ENCODE measurements around the gene OR51T1. TPM values are rescaled to one million over a fixed set of nuclear protein-coding genes. Genes with fewer than 3 reads are reported as not detected.
A peak's percentile ranks its signal among the peaks of the same experiment; 100 is the strongest.
"Not testable (repeated sequence)": the region's sequence is repeated elsewhere in the genome, so short reads cannot be mapped to it uniquely, and the experiment has no call there.

The OR51T1 gene
- total RNA-seq (not detected), polyA plus RNA-seq (ENCODE audit: insufficient read length in 2 of 2) (not detected)
- long read RNA-seq, donor 1: 0 reads
- long read RNA-seq, donor 2: 0 reads
- long read RNA-seq, donor 3: 0 reads
- long read RNA-seq, donor 4: 0 reads

GRCh38 chr11:4881860-4882500, at the start of gene OR51T1:
OR51T1 (plus strand) TSS chr11:4881900; CDS start chr11:4881900, 0 bp downstream.
- WGBS (ENCODE audit: insufficient coverage): 60% methylated on average over 8 of the region's 8 CpGs
- Histone ChIP-seq H3K9me3 (ENCODE audit: control insufficient read depth, insufficient read depth, low read length) (no peaks in the 10 kb centered on the region), H3K4me3 (ENCODE audit: low read depth, low read length) (no peak within 1 kb of the TSS), H3K27ac (ENCODE audit: low read depth, low read length) (no peak within 1 kb of the TSS), H3K4me1 (ENCODE audit: control insufficient read depth, insufficient read depth, low read length) (no peaks in the 10 kb centered on the region), H3K27me3 (ENCODE audit: control insufficient read depth, insufficient read depth, low read length) (no peaks in the 10 kb centered on the region), H3K36me3 (ENCODE audit: control insufficient read depth, insufficient read depth, low read length) (no peaks in the 10 kb centered on the region)
- peak in 1 of 6 donors; percentile 2 for DNase-seq (ENCODE audit: low read depth in 4 of 6, low spot score in 6 of 6)

GRCh38 chr11:4839851-4840549, 41.7 kb upstream of the OR51T1 start:
- no peaks in the 10 kb centered on the region for H3K4me1 ChIP-seq (ENCODE audit: control insufficient read depth, insufficient read depth, low read length)
- no peak overlapping the region for H3K27ac ChIP-seq (ENCODE audit: low read depth, low read length)
- H3K27me3 ChIP-seq (ENCODE audit: control insufficient read depth, insufficient read depth, low read length): no peaks in the 10 kb centered on the region
- DNase-seq (ENCODE audit: low read depth in 4 of 6, low spot score in 6 of 6): no peak
- H3K9me3 ChIP-seq (ENCODE audit: control insufficient read depth, insufficient read depth, low read length): no peaks in the 10 kb centered on the region
- no peaks in the 10 kb centered on the region for H3K36me3 ChIP-seq (ENCODE audit: control insufficient read depth, insufficient read depth, low read length)
- WGBS (ENCODE audit: insufficient coverage): 100% methylated on average over 1 of the region's 2 CpGs
- H3K4me3 ChIP-seq (ENCODE audit: low read depth, low read length): no peak overlapping the region

GRCh38 chr11:4848908-4849532, 32.7 kb upstream of the OR51T1 start, which contains the start of gene OR51S1:
OR51S1 (minus strand) TSS chr11:4849208; CDS start chr11:4849208, 0 bp downstream.
- no peaks in the 10 kb centered on the region for H3K27me3 ChIP-seq (ENCODE audit: control insufficient read depth, insufficient read depth, low read length)
- no peaks in the 10 kb centered on the region for H3K4me1 ChIP-seq (ENCODE audit: control insufficient read depth, insufficient read depth, low read length)
- no peaks in the 10 kb centered on the region for H3K36me3 ChIP-seq (ENCODE audit: control insufficient read depth, insufficient read depth, low read length)
- WGBS (ENCODE audit: insufficient coverage): 82% methylated on average over 5 of the region's 9 CpGs
- no peak for DNase-seq (ENCODE audit: low read depth in 4 of 6, low spot score in 6 of 6)
- H3K9me3 ChIP-seq (ENCODE audit: control insufficient read depth, insufficient read depth, low read length): no peaks in the 10 kb centered on the region
- no peak within 1 kb of the TSS for H3K4me3 ChIP-seq (ENCODE audit: low read depth, low read length)
- no peak within 1 kb of the TSS for H3K27ac ChIP-seq (ENCODE audit: low read depth, low read length)

- no peaks in the 10 kb centered on the region for H3K27me3 ChIP-seq (ENCODE audit: control insufficient read depth, insufficient read depth, low read length)
- 27% methylated on average over 4 of the region's 4 CpGs for WGBS (ENCODE audit: insufficient coverage)
These were observed 30.7 kb upstream of the OR51T1 start for GRCh38 chr11:4851033-4851432.

GRCh38 chr11:4854286-4854685, 27.4 kb upstream of the OR51T1 start:
- not testable (repeated sequence) for H3K36me3 ChIP-seq (ENCODE audit: control insufficient read depth, insufficient read depth, low read length); H3K9me3 ChIP-seq (ENCODE audit: control insufficient read depth, insufficient read depth, low read length); H3K4me3 ChIP-seq (ENCODE audit: low read depth, low read length); H3K27ac ChIP-seq (ENCODE audit: low read depth, low read length); H3K27me3 ChIP-seq (ENCODE audit: control insufficient read depth, insufficient read depth, low read length); H3K4me1 ChIP-seq (ENCODE audit: control insufficient read depth, insufficient read depth, low read length); DNase-seq (ENCODE audit: low read depth in 4 of 6, low spot score in 6 of 6)
- 93% methylated on average over 6 of the region's 7 CpGs for WGBS (ENCODE audit: insufficient coverage)

More at GRCh38 chr11:4851033-4851432, 30.7 kb upstream of the OR51T1 start:
- H3K27ac ChIP-seq (ENCODE audit: low read depth, low read length): no peak overlapping the region
- no peaks in the 10 kb centered on the region for H3K9me3 ChIP-seq (ENCODE audit: control insufficient read depth, insufficient read depth, low read length)
- no peaks in the 10 kb centered on the region for H3K4me1 ChIP-seq (ENCODE audit: control insufficient read depth, insufficient read depth, low read length)
- H3K4me3 ChIP-seq (ENCODE audit: low read depth, low read length): no peak overlapping the region
- no peaks in the 10 kb centered on the region for H3K36me3 ChIP-seq (ENCODE audit: control insufficient read depth, insufficient read depth, low read length)
- DNase-seq (ENCODE audit: low read depth in 4 of 6, low spot score in 6 of 6): peak in 2 of 6 donors; percentile 5 to 42

- H3K27me3 ChIP-seq (ENCODE audit: control insufficient read depth, insufficient read depth, low read length): no peaks in the 10 kb centered on the region
- no peaks in the 10 kb centered on the region for H3K9me3 ChIP-seq (ENCODE audit: control insufficient read depth, insufficient read depth, low read length)
- no peak overlapping the region for H3K4me3 ChIP-seq (ENCODE audit: low read depth, low read length)
- H3K27ac ChIP-seq (ENCODE audit: low read depth, low read length): no peak overlapping the region
- DNase-seq (ENCODE audit: low read depth in 4 of 6, low spot score in 6 of 6): no peak
- no peaks in the 10 kb centered on the region for H3K36me3 ChIP-seq (ENCODE audit: control insufficient read depth, insufficient read depth, low read length)
- no peaks in the 10 kb centered on the region for H3K4me1 ChIP-seq (ENCODE audit: control insufficient read depth, insufficient read depth, low read length)
These were observed 19.1 kb upstream of the OR51T1 start for GRCh38 chr11:4862447-4863236.

GRCh38 chr11:4863876-4864275, 17.8 kb upstream of the OR51T1 start:
- WGBS (ENCODE audit: insufficient coverage): 76% methylated on average over 2 of the region's 4 CpGs
- H3K4me3 ChIP-seq (ENCODE audit: low read depth, low read length): no peak overlapping the region
- H3K9me3 ChIP-seq (ENCODE audit: control insufficient read depth, insufficient read depth, low read length): no peaks in the 10 kb centered on the region
- no peaks in the 10 kb centered on the region for H3K4me1 ChIP-seq (ENCODE audit: control insufficient read depth, insufficient read depth, low read length)
- H3K36me3 ChIP-seq (ENCODE audit: control insufficient read depth, insufficient read depth, low read length): no peaks in the 10 kb centered on the region
- no peaks in the 10 kb centered on the region for H3K27me3 ChIP-seq (ENCODE audit: control insufficient read depth, insufficient read depth, low read length)
- DNase-seq (ENCODE audit: low read depth in 4 of 6, low spot score in 6 of 6): no peak
- H3K27ac ChIP-seq (ENCODE audit: low read depth, low read length): no peak overlapping the region

GRCh38 chr11:4865855-4866254, 15.8 kb upstream of the OR51T1 start:
- WGBS (ENCODE audit: insufficient coverage): no CpG with 5 or more reads among the region's 1 CpG
- H3K9me3 ChIP-seq (ENCODE audit: control insufficient read depth, insufficient read depth, low read length): no peaks in the 10 kb centered on the region
- no peaks in the 10 kb centered on the region for H3K36me3 ChIP-seq (ENCODE audit: control insufficient read depth, insufficient read depth, low read length)
- no peaks in the 10 kb centered on the region for H3K27me3 ChIP-seq (ENCODE audit: control insufficient read depth, insufficient read depth, low read length)
- H3K27ac ChIP-seq (ENCODE audit: low read depth, low read length): no peak overlapping the region
- DNase-seq (ENCODE audit: low read depth in 4 of 6, low spot score in 6 of 6): no peak
- H3K4me1 ChIP-seq (ENCODE audit: control insufficient read depth, insufficient read depth, low read length): no peaks in the 10 kb centered on the region
- H3K4me3 ChIP-seq (ENCODE audit: low read depth, low read length): no peak overlapping the region

- Histone ChIP-seq H3K27ac (ENCODE audit: low read depth, low read length) (no peak overlapping the region), H3K9me3 (ENCODE audit: control insufficient read depth, insufficient read depth, low read length) (no peaks in the 10 kb centered on the region), H3K27me3 (ENCODE audit: control insufficient read depth, insufficient read depth, low read length) (no peaks in the 10 kb centered on the region), H3K4me3 (ENCODE audit: low read depth, low read length) (no peak overlapping the region), H3K36me3 (ENCODE audit: control insufficient read depth, insufficient read depth, low read length) (no peaks in the 10 kb centered on the region), H3K4me1 (ENCODE audit: control insufficient read depth, insufficient read depth, low read length) (no peaks in the 10 kb centered on the region)
- WGBS (ENCODE audit: insufficient coverage): 91% methylated on average over 3 of the region's 4 CpGs
- DNase-seq (ENCODE audit: low read depth in 4 of 6, low spot score in 6 of 6): no peak
These were observed 512 bp upstream of the OR51T1 start for GRCh38 chr11:4881188-4881587.
